ENCODE data around the gene PLCB3.

DNA sequence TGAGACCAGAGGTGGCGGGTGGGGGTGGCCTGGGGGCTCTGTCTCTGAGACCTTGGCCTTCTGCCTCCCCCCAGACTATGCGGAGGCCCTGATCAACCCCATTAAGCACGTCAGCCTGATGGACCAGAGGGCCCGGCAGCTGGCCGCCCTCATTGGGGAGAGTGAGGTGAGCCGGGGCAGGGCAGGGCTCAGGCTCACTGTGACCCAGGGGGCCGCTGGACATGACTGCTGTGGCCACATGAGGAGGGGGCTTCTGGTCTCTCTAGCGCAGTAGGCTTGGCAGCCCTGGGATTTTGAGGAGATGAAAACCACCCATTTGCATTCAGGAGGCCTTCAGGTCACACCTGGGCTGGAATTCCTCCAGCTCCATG lies 12.6 kb downstream of the PLCB3 start:
- TF ChIP-seq, protein P1, sequence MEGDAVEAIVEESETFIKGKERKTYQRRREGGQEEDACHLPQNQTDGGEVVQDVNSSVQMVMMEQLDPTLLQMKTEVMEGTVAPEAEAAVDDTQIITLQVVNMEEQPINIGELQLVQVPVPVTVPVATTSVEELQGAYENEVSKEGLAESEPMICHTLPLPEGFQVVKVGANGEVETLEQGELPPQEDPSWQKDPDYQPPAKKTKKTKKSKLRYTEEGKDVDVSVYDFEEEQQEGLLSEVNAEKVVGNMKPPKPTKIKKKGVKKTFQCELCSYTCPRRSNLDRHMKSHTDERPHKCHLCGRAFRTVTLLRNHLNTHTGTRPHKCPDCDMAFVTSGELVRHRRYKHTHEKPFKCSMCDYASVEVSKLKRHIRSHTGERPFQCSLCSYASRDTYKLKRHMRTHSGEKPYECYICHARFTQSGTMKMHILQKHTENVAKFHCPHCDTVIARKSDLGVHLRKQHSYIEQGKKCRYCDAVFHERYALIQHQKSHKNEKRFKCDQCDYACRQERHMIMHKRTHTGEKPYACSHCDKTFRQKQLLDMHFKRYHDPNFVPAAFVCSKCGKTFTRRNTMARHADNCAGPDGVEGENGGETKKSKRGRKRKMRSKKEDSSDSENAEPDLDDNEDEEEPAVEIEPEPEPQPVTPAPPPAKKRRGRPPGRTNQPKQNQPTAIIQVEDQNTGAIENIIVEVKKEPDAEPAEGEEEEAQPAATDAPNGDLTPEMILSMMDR (IDR thresholded peaks at IDR 0.05) = no peak
- TF ChIP-seq EP300 (IDR thresholded peaks at IDR 0.05) = no peak
- TF ChIP-seq POLR2AphosphoS5 (IDR thresholded peaks at IDR 0.05) = no peak

All from upper lobe of left lung (tissue), 4 donors.